ENCODE measurements around the gene XK.
A peak's percentile ranks its signal among the peaks of the same experiment; 100 is the strongest.
"Not testable (repeated sequence)": the region's sequence is repeated elsewhere in the genome, so short reads cannot be mapped to it uniquely, and the experiment has no call there.

Gene XK, protein sequence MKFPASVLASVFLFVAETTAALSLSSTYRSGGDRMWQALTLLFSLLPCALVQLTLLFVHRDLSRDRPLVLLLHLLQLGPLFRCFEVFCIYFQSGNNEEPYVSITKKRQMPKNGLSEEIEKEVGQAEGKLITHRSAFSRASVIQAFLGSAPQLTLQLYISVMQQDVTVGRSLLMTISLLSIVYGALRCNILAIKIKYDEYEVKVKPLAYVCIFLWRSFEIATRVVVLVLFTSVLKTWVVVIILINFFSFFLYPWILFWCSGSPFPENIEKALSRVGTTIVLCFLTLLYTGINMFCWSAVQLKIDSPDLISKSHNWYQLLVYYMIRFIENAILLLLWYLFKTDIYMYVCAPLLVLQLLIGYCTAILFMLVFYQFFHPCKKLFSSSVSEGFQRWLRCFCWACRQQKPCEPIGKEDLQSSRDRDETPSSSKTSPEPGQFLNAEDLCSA

DNA sequence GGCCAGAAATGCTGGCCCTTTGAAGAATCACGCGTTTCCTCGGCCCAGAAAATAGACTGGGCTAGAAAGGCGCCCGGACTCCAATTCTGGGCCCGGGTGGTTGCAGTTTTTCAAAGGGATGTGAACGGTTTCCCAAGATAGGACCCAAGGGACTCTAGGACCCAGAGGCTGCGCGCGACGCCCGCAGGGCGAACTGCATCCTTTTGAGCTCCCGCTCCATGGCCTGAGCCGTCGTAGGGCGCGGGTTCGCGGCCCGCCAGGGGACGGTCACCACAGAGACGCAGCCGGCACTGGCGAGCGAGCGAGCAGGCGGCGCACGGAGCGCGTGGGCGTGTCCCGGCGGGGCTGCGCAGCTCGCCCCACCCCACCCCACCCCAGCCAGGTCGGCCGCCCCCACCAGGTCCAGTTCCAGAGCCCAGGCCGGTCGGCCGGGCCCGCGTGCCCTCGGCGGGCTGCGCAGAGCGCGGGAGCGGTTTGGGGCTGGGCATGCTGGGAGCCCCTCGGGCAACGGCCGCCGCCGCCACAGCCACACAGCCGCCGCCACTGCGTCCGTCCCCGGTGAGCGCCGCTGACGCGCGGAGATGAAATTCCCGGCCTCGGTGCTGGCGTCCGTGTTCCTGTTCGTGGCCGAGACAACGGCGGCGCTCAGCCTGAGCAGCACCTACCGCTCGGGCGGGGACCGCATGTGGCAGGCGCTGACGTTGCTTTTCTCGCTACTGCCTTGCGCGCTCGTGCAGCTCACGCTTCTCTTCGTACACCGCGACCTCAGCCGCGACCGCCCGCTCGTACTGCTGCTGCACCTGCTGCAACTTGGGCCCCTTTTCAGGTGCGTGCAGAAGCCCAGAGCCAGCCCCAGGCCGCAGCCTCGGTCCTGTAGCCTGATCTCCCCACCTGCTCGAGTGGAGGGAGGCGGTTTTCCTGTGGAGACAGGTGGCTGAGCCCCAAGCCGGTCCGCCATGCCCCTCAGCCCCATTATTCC, at the start of gene XK:
Gene XK (plus strand): TSS at position 411 of the 979 bp plus-strand sequence. CDS start 171 bp downstream, at position 582.
- DNase-seq: peak in 41 of 56 donors; percentile 0 to 47 (median 9)

DNA sequence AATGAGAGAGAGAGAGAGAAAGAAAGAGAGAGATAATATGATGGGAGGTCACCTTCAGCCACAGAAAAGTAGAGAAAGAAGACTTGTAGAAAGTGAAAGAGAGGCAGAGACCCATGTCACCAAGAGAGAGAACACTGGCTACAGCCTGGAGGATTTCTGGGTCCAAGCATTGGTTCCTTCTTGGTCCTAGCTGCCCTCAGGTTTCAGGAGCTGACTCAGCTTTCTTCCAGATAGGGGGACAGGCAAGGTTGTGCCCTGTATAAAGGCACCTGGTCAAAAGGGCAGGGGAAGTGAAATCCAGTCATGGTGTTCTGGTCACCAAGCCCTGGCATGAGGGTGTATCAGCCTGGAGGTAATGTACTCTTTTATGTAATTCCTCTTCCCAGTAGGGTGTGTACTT, 47.5 kb upstream of the XK start:
- no peak for DNase-seq

DNA sequence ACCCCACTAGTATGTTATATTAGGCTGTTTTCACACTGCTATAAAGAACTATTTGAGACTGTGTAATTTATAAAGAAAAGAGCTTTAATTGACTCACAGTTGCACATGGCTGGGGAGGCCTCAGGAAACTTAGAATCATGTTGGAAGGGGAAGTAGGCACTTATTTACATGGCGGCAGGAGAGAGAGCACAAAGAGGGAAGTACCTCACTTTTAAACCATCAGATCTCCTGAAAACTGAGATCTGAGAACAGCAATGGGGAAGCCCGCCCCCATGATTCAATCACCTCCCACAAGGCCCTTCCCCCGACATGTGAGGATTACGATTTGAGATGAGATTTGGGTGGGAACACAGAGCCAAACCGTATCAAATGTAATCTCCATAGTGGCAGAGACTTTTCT, 45.4 kb upstream of the XK start:
- DNase-seq: no peak

DNA sequence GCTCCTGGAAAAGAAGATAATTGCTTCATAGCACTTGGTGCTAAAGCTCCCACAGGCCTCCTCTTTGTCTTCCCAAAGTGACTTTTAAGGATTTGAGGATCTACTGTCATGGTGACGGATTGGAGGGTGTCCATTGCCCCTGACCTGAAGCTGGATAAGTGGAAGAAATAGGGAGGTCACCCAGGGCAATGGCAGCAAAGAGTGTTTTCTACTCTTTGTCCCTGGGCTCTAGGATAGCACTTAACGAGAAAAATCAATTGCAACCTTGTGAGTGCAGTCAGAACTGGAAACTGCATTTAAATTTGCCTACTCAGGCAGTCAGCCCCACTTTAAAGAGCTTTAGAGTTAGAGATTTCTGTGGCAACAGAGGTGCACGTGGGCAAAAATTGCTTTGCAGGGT, 43.7 kb upstream of the XK start:
- DNase-seq: no peak

DNA sequence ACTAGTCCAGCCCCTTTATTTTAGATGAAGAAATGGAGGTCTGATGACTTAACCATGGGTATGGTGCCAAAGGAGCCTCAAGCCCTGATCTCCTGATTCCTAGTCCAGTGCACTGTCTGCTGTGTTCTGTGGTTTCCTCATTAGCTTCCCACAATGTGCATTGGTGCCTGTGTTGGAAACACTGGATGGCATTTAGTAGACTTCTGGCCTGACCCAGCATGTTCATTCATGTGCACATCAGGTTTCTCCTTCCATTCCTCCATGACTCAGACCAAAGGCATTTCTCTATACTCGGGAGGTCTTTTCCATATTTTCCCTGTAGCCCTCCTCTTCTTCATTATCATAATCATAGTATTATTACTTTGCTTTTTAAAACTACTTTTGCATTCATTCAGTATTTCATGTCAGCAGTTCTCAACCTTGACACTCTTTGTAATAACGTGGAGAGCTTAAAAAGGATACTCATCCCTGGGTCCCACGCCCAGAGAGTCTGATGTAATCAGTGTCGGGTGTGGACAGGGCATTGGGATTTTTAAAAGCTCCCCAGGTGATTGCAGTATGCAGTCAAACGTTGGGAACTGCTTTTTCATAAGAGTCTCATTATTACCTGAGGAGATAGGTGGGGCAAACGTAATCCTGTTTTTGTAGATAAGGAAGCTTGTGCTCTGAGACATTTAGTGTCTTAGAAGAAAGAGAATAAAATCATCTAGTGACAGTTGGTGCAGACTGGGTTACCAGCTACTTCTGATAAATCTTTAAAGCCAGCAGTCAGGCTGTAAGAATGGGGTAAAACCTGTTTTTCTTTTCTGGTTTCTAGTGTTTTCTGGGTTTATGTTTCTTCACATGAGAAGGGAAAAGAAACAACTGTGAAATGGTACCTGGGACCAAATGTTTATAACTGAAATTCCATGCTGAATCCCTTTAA, 40.9 kb upstream of the XK start:
- DNase-seq: no peak

DNA sequence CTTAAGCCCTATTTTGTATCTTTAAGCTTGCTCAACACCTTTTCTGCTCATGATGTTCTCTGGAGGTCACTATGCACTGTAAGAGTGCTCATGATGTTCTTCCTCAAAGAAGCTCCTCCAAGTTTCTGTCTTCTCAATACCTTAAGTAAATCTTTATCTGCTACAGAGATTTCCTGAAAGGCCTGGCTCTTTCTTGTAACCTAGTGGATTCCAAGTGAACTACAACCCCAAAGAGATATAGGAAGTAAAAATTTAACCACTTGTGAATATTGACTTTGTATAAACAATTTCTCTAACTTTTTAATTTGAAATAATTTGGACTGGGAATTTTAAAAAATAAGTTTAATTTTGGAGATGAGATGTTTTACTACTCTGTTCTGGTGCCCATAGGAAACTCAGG, 39.3 kb upstream of the XK start:
- no peak for DNase-seq

DNA sequence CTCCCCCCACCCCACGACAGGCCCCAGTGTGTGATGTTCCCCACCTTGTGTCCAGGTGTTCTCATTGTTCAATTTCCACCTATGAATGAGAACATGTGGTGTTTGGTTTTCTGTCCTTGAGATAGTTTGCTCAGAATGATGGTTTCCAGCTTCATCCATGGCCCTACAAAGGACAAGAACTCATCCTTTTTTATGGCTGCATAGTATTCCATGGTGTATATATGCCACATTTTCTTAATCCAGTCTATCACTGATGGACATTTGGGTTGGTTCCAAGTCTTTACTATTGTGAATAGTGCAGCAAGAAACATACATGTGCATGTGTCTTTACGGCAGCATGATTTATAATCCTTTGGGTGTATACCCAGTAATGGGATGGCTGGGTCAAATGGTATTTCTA, 34.7 kb upstream of the XK start:
- DNase-seq: not testable (repeated sequence)

DNA sequence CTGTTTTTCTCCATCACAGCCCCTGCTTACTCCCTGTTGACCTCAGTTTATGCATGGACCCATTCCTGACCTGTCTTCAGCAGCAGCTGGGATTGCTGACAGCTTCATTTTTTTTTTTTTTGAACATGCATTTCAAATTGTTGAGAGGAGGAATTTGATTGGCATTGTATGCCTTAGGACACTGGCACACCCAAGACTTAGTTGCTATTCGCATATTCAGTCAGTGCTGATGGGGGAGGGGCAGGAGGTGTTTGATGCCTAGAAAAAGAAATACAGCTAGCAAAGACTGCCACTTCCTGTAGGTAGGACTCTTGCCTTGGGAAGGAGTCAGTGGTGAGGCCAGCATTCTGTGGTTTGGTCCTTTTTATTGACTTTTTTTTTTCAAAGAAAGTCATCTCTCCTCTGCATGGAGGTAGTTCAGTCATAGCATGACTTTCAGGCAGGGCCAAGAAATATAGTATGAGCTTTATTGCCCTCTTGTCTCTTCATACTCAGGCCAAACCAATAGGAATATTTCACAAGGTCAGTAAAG, 33.6 kb upstream of the XK start:
- DNase-seq: no peak

DNA sequence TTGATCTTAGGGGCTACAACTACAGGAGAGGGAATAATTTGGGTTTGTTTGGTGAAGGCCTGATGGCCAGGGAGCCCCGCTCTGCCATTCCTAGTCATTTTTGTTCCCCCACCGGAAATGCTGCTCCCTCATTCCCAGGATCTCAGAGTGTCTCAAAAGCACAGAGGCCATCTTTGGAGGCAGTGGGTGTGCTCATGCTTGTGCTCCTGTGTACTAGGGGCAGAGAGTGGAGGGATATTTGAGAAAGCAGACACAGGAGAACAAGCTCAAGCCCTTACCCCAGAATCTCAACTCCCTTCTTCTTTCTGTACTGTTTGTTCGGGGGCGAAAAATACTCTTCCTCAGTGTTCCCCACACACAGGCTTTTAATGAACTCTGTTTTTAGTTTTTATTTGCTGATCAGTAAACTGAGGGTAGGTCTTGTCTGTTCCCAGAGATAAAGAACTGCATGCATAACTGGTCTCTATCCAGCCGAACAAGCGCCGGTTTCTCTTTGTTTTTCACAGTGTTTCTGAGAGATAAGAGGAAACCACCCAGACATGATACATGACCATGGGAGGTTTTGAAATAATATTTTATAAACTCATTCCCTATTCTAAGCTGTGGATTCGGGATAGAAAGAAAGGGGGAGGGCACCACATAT, 32.9 kb upstream of the XK start:
- no peak for DNase-seq

DNA sequence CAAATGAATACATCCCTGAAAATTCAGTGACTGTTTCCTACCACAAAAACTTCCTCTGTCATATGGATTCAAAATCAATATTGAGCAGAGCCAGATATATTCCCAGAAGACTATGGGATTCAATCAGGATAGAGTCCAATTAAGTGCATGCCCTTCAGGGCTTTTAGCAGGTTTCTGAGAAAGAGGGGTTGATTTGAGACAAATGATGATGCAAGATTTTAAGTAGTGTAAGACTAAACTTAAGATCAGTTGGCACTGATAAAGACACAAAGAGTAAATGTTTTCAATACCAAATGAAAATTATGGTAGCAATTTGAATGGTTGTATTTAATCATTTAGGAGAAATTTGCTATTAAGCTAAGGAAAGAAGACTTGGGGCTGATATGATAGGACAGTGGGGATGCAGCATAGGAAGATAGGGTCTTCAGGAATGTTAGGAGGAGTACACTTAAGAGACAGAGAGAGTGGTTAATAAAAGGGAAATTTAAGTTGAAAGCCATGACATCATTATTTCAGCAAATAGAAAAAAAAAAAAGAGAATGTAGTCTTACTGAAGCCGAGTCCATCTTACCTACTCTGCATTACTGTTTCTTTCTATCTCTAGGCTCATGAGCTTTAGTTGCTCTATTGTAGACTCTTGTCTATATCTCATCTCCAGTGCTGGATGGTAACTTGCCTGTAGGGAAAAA, 32.0 kb upstream of the XK start:
- no peak for DNase-seq

DNA sequence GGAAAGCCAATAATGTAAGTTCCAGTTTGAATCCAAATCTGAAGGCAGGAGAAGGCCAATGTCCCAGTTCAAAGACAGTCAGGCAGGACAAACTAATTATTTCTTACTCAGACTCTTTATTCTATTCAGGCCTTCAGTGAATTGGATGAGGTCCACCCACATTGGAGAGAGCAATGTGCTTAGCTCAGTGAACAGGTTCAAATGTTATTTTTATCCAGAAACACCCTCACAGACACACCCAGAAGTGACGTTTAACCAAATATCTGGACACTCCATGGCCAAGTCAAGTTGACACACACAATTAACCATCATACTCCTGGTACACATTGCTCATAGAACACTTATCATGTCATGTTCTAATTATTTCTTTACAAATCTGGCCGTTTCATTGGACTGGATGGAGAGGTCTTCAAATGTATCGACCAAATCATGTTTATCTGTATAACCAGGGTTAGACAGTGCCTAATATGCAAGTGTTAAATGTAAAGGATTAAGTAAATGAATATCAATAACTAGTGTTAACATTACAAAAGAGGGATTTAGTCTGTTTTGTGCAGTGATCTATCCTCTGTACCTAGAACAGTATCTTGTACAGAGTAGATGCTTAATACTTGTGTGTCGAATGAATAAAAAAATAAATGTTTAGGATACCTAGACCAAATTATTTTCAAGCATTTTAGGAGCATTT, 27.1 kb upstream of the XK start:
- DNase-seq: no peak

DNA sequence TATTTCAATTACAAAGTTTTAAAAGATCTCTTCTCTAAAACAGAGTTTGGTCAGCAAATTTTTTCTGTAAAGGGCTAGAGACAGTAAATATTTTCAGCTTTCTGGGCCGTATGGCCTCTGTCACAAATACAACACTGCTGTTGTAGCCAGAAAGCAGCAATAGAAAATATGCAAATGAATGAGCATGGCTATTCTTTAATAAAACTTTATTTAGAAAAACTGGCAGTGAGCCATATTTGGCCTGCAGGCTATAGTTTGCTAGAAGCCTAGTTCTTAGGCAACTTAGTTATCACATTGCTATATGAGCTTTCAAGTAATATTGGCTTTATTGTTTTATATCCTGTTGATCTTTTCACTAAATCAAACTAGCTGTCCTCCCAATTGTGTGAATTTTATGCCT, 26.5 kb upstream of the XK start:
- no peak for DNase-seq

DNA sequence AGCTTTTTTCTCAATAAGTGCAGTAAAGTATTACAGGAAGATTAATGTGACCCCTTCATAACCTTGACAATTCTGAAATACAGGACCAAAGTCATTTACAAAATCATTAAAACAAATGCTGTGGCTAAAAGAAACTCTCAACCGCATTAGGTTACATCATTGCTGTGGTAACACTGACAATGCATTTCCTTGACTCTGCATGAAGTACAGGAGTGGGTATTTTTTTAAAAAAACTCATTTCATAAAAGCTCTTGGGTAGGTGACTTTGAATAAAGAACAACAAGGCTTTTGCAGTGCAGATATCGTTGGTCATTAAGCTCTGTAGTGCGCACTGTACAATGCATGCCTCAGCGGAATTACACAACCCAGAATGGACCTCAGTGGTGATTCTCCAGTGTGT, 23.4 kb upstream of the XK start:
- DNase-seq: peak in 1 of 56 donors; percentile 0

DNA sequence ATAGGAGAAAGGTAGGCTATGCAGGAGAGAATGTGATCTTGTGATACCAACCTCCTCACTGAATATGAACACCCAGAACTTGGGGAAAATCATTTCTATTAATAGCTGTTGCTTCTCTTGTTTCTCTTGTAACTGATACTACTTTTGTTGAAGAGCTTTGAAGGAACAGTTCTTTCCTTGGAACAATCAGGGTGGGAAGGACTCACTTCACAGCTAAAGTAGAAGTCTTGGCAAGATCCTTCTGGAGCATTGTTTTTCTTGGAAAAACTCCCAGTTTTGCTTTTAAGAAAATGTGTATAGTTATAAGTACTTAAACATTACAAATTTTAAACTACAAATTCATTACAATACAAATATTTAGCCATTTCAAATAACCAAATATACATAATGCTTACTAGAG, 19.1 kb upstream of the XK start:
- no peak for DNase-seq

DNA sequence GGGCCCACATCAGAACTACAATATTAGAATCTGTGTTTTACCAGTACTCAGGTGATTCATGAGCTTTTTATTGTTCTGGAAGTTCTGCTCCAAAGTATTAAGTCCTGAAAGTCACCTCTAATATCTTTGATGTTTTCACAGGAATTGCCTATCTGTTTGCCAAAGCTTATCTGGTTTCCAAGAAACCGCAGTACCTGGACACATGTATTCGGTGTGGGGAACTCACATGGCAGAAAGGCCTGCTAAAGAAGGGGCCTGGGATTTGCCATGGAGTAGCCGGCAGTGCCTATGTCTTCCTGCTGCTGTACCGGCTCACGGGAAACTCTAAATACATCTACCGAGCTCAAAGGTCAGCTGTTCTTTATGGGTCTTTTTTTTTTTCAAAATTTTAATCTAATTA, 18.4 kb upstream of the XK start:
- no peak for DNase-seq

DNA sequence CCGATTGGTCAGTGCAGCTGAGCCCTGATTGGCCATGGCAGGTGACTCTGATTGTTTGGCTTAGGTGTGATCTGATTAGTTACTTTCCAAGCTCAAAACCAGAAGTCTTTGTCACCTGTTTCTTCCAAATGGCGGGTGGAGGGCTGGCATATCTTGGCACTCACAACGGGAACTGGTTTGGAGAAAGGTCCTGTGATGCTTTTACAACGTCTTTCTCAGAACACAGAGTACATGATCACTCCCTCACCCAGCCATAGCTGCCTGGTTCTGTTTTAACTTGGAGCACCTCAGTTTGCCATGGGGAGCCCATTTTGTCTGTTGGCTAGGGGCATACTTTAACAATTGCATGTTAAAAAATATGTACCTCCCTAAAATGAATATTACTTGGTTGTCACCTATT, 13.0 kb upstream of the XK start:
- DNase-seq: no peak

DNA sequence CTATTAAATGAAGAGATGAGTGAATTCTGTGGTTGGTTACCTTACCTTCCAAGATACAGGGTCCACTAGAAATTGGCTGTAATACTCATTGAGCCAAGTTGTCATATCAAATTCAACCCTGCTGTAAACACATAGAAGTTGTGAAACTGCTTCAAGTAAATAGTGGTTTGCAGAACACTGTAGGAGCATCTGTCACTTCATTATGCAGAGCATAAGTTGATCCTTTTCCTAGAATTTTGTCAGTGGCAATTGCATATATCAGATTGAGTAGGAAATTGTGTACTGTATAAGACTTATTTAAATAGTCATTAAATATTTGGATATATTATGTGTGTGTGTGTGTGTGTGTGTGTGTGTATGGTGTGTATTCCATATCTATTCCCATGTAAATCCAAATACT, 8.8 kb upstream of the XK start:
- no peak for DNase-seq

DNA sequence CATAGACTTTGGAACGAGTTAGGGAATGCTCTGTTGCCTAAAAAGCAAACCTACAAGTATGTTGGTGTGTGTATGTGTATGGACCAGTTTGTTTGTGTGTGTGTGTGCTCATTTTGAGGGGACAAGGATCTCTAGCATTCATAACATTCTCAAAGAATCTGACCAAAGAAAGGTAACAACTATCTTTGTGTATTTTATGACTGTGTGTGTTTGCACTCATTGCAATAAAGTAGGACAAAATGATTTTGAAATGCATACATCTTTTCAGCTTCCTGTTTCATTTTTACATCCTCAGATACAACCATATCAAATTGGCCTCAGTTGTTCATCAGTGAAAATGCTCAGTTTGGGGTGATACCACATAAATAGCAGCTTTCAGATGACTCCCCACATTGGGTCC, 8.3 kb upstream of the XK start:
- DNase-seq: no peak

DNA sequence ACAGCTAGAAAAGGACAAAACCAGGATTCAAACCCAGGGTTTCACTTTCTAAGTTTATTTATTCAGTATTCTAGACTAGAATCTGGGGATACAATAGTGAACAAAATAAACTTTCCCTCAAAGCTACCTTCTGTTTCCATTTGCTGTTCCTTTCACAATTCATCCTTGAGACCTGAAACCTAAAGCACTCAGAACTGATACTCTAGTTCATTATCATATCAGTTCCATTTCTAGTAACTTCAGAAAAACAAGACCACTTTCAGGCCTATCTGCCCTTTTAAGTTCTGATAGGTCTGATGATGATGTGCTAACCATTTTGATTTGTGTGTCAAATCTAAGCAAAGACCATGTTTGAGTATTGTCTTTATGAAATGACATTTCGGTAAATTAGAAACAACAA, 7.8 kb upstream of the XK start:
- DNase-seq: no peak
